Choroid plexus epithelial cell (primary cell): Measurements from ENCODE around the gene FLT1.

Experiments used
- DNase-seq: peaks from one replicate; pipeline ENCODE4 v3.0.0-alpha.2; 2010; ENCODE audit warnings: low read depth
- H3K4me3 ChIP-seq: 2 replicates; pipeline ENCODE4 v1.5.1; 2011; ENCODE audit warnings: low read depth, mild to moderate bottlenecking, control low read depth, low read length, moderate library complexity
- CTCF ChIP-seq: conservative IDR thresholded peaks from 2 replicates; pipeline ENCODE4 v1.5.1; 2011; ENCODE audit warnings: low read depth, mild to moderate bottlenecking, control low read depth, inconsistent platforms, low read length, moderate library complexity

FLT1 gene

GRCh38 chr13:28464861-28465460 lies 30.0 kb downstream of the FLT1 start:
- no peak for DNase-seq
- no peak overlapping the region for H3K4me3 ChIP-seq
- TF ChIP-seq CTCF = no peak

- no peak overlapping the region for H3K4me3 ChIP-seq
- no peak for TF ChIP-seq CTCF
- no peak for DNase-seq
Observed at GRCh38 chr13:28463481-28463880, 31.4 kb downstream of the FLT1 start.

- no peak for DNase-seq
- H3K4me3 ChIP-seq = no peak overlapping the region
- no peak for TF ChIP-seq CTCF
Observed at GRCh38 chr13:28459911-28460310, 35.0 kb downstream of the FLT1 start.

GRCh38 chr13:28458608-28459007 lies 36.3 kb downstream of the FLT1 start:
- no peak overlapping the region for H3K4me3 ChIP-seq
- TF ChIP-seq CTCF = no peak
- no peak for DNase-seq

GRCh38 chr13:28458051-28458450 lies 36.9 kb downstream of the FLT1 start:
- no peak for TF ChIP-seq CTCF
- DNase-seq = no peak
- H3K4me3 ChIP-seq = no peak overlapping the region

- no peak for TF ChIP-seq CTCF
- H3K4me3 ChIP-seq = no peak overlapping the region
- no peak for DNase-seq
Observed at GRCh38 chr13:28457521-28457920, 37.4 kb downstream of the FLT1 start.

GRCh38 chr13:28455580-28456194 lies 39.2 kb downstream of the FLT1 start:
- no peak overlapping the region for H3K4me3 ChIP-seq
- TF ChIP-seq CTCF = no peak
- DNase-seq = no peak
